PC-9 (cell line): ENCODE data around the gene KPNA5. TPM values are rescaled to one million over a fixed set of nuclear protein-coding genes. Genes with fewer than 3 reads are reported as not detected.

Experiments used
- BruUV-seq: library from RNA; stranded (reverse); fragments of 400-500 nt; replicated peaks from 2 replicates; lab custom pipeline; 2021; lab: Mats Ljungman, UMichigan
- CTCF ChIA-PET: fragments of 300-600 bp; sonication (Branson Sonifier 250); formaldehyde crosslinking; loops from one replicate; lab custom pipeline; 2022; ENCODE audit warnings: antibody characterized with exemption; lab: Charles Lee
- POLR2A ChIA-PET: fragments of 300-600 bp; sonication (Branson Sonifier 250); formaldehyde crosslinking; loops from one replicate; lab custom pipeline; 2022; ENCODE audit warnings: antibody characterized with exemption; ENCODE audit not compliant: unreplicated experiment; lab: Charles Lee
- DNase-seq, 2 experiments: peaks; one replicate each; pipeline versions ENCODE4 v3.0.0 to v3.0.0-alpha.2; 2015 to 2022; ENCODE audit warnings: mixed read lengths in 1 of 2
- H2AFZ ChIP-seq: fragments of 200-600 bp; sonication (generic); 2 replicates; pipeline ENCODE4 v1.8.1; 2017; ENCODE audit warnings: antibody characterized with exemption
- H3F3A ChIP-seq: fragments of 200-600 bp; sonication (generic); 2 replicates; pipeline ENCODE4 v1.8.1; 2017; ENCODE audit warnings: antibody characterized with exemption, mild to moderate bottlenecking, low read depth; ENCODE audit not compliant: insufficient read depth
- H3K27ac ChIP-seq: fragments of 200-600 bp; sonication (generic); 2 replicates; pipeline ENCODE4 v1.6.1; 2016; ENCODE audit warnings: mixed run types
- H3K27me3 ChIP-seq: fragments of 200-600 bp; sonication (generic); 2 replicates; pipeline ENCODE4 v1.6.1; 2016; ENCODE audit warnings: low read depth, mixed run types; ENCODE audit not compliant: insufficient read depth
- H3K36me3 ChIP-seq: fragments of 200-600 bp; sonication (generic); 2 replicates; pipeline ENCODE4 v1.6.1; 2016; ENCODE audit warnings: low read depth, mixed run types
- H3K4me1 ChIP-seq: fragments of 200-600 bp; sonication (generic); replicated peaks from 2 replicates; pipeline ENCODE4 v1.6.1; 2016; ENCODE audit warnings: mixed run types; ENCODE audit not compliant: insufficient read depth
- H3K4me2 ChIP-seq: fragments of 200-600 bp; sonication (generic); 2 replicates; pipeline ENCODE4 v1.6.1; 2017; ENCODE audit warnings: mixed run types
- H3K4me3 ChIP-seq: fragments of 200-600 bp; sonication (generic); 2 replicates; pipeline ENCODE4 v1.6.1; 2016; ENCODE audit warnings: mixed run types
- H3K79me2 ChIP-seq: fragments of 200-600 bp; sonication (generic); 2 replicates; pipeline ENCODE4 v1.6.1; 2017; ENCODE audit warnings: low read depth, mixed run types
- H3K9me2 ChIP-seq: fragments of 200-600 bp; sonication (generic); 2 replicates; pipeline ENCODE4 v1.8.1; 2017; ENCODE audit warnings: mild to moderate bottlenecking; ENCODE audit not compliant: insufficient read depth
- H3K9me3 ChIP-seq: fragments of 200-600 bp; sonication (generic); 2 replicates; pipeline ENCODE4 v1.8.1; 2016; ENCODE audit warnings: low read depth; ENCODE audit not compliant: insufficient read depth
- H4K20me1 ChIP-seq: fragments of 200-600 bp; sonication (generic); 2 replicates; pipeline ENCODE4 v1.8.1; 2017; ENCODE audit not compliant: insufficient read depth
- EZH2 ChIP-seq: fragments of 200-600 bp; sonication (generic); IDR thresholded peaks from 2 replicates; pipeline ENCODE4 v1.8.0; 2017; ENCODE audit warnings: antibody characterized with exemption, low read depth
- intact Hi-C: fragments of 100-400 bp; cut with micrococcal nuclease; formaldehyde crosslinking; loops from one replicate; pipeline ENCODE4 v1.10.0; 2022; ENCODE audit not compliant: unreplicated experiment
- total RNA-seq: library from RNA; stranded (reverse); gene quantifications from 2 replicates; pipeline ENCODE4 v1.2.3, GENCODE V29; 2021
- TF ChIP-seq, protein P1 (sequence below): fragments of 200-600 bp; sonication (generic); conservative IDR thresholded peaks from 2 replicates; pipeline ENCODE4 v1.6.1; 2017; ENCODE audit warnings: mixed run types, antibody characterized with exemption, mild to moderate bottlenecking, moderate library complexity

The KPNA5 gene
- total RNA-seq, 1 experiment from 2014 or later, result 6.6 TPM

DNA sequence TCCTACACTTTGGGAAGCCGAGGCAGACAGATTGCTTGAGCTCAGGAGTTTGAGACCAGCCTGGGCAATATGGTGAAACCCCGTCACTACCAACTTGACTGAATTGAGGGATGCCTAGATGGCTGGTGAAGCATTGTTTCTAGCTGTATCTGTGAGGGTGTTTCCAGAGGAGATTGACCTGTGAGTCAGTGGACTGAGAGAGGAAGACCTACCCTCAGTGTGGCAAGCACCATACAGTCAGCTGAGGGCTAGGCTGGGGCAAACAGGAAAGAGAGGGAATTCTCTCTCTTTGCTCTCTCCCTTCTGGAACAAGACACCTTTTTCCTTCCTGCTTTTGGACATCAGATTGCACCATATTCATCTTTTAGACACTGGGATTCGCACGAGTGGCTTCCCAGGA, 8.7 kb upstream of the KPNA5 start:
- Histone ChIP-seq H3K27me3 (no peaks in the 10 kb centered on the region), H3F3A (no peaks in the 10 kb centered on the region; the same call in 1 of the 2 replicates), H3K79me2 (peaks cover 13% of the 10 kb centered on the region), H3K36me3 (no peaks in the 10 kb centered on the region), H2AFZ (peak overlapping the region; percentile 7; the same call in 1 of the 2 replicates), H3K4me3 (no peak overlapping the region), H3K4me1 (peaks cover 4% of the 10 kb centered on the region; the same call in 1 of the 2 replicates), H4K20me1 (peaks cover 5% of the 10 kb centered on the region; the same call in 1 of the 2 replicates), H3K27ac (no peak overlapping the region), H3K4me2 (no peak overlapping the region), H3K9me3 (no peaks in the 10 kb centered on the region), H3K9me2 (no peaks in the 10 kb centered on the region)
- BruUV-seq, result no TSS peak
- DNase-seq, result no peak
- POLR2A ChIA-PET, result no interaction called here
- intact Hi-C loops, result no loop called here
- TF ChIP-seq EZH2, result no peak
- TF ChIP-seq, protein P1, sequence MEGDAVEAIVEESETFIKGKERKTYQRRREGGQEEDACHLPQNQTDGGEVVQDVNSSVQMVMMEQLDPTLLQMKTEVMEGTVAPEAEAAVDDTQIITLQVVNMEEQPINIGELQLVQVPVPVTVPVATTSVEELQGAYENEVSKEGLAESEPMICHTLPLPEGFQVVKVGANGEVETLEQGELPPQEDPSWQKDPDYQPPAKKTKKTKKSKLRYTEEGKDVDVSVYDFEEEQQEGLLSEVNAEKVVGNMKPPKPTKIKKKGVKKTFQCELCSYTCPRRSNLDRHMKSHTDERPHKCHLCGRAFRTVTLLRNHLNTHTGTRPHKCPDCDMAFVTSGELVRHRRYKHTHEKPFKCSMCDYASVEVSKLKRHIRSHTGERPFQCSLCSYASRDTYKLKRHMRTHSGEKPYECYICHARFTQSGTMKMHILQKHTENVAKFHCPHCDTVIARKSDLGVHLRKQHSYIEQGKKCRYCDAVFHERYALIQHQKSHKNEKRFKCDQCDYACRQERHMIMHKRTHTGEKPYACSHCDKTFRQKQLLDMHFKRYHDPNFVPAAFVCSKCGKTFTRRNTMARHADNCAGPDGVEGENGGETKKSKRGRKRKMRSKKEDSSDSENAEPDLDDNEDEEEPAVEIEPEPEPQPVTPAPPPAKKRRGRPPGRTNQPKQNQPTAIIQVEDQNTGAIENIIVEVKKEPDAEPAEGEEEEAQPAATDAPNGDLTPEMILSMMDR, result no peak
- CTCF ChIA-PET, result no interaction called here

DNA sequence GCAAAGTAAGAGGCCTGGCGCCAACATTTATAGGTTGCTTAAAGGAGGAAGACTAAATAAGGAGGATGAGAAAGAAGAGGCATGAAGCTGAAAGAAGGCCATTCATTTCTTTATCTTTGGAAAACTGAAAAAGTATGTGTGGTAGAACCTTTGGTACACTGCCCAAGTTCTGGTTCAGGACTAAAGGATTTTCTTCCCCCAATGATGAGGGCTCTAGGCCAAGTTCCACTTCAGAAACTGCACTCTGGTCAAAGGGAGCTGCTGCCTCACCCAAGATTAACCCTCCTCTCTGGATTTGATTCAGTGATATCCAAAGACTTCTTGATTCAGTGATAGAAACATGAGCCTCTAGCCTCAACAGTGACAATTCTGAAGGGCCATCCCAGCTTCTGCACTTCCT, 5.0 kb upstream of the KPNA5 start:
- no TSS peak for BruUV-seq
- Histone ChIP-seq H3K27ac (no peak overlapping the region), H3K27me3 (no peaks in the 10 kb centered on the region), H3K79me2 (no peaks in the 10 kb centered on the region), H3K4me3 (no peak overlapping the region), H3K4me1 (peaks cover 6% of the 10 kb centered on the region), H2AFZ (no peak overlapping the region), H3K36me3 (no peaks in the 10 kb centered on the region), H3K9me3 (no peaks in the 10 kb centered on the region), H3K4me2 (no peak overlapping the region), H3K9me2 (no peaks in the 10 kb centered on the region), H4K20me1 (no peaks in the 10 kb centered on the region), H3F3A (peaks cover 11% of the 10 kb centered on the region; the same call in 1 of the 2 replicates)
- ChIA-PET CTCF (no interaction called here), POLR2A (no interaction called here)
- TF ChIP-seq, protein P1, result no peak
- TF ChIP-seq EZH2, result no peak
- intact Hi-C loops, result no loop called here
- DNase-seq, result no peak

DNA sequence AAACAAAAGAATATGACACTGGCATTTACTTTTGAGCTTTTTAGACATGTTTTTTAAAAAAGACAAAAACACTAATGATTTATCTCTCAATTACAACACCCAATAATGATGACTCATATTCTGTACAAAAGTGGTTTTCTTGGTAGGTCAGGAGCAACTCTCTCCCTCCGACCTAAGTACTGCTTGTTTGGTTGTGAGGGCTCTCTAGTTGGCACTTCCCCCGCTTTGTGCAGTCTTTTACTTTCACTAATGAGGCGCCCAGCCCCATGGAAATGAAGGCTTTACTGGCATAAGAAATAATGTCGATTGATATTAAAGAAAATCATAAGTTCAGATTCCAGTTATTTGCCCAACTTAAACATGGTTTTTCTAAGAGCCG, 1.3 kb downstream of the KPNA5 start:
- DNase-seq, result peak in 1 of 2 experiments; percentile 54

More for the DNA sequence above, 1.3 kb downstream of the KPNA5 start:
- intact Hi-C loops, result no loop called here
- Histone ChIP-seq H3F3A (peaks cover 22% of the 10 kb centered on the region), H2AFZ (peak overlapping the region; percentile 98), H3K27me3 (no peaks in the 10 kb centered on the region), H3K4me2 (peak overlapping the region; percentile 94), H3K27ac (peak overlapping the region; percentile 85), H3K79me2 (peaks cover 53% of the 10 kb centered on the region), H3K4me1 (peaks cover 15% of the 10 kb centered on the region), H3K9me2 (no peaks in the 10 kb centered on the region), H3K36me3 (0 out of 2 replicates have a peak, but pooled peaks cover 9% of the 10 kb centered on the region), H4K20me1 (peaks cover 13% of the 10 kb centered on the region; the same call in 1 of the 2 replicates), H3K4me3 (peak overlapping the region; percentile 84), H3K9me3 (no peaks in the 10 kb centered on the region)
- ChIA-PET CTCF (no interaction called here), POLR2A (no interaction called here)
- TF ChIP-seq, protein P1, result no peak
- no peak for TF ChIP-seq EZH2
- no TSS peak for BruUV-seq
